Gastrocnemius medialis (tissue), 4 donors: ENCODE data around the gene VPS52. TPM values are rescaled to one million over a fixed set of nuclear protein-coding genes. Genes with fewer than 3 reads are reported as not detected.

Experiments
- ATAC-seq, 2 donors: fragments of 150-250 bp; one replicate each; pipeline ENCODE4 v1.9.1; 2016
- DNase-seq, 2 donors: peaks; one replicate each; pipeline ENCODE4 v3.0.0-alpha.2; 2019
- H3K27ac ChIP-seq, 4 donors: fragments of 200-600 bp; sonication (generic); 1 replicate in 1 of 4; 2 replicates in 3 of 4; pipeline ENCODE4 v1.5.1; 2016 to 2018; ENCODE audit warnings: mild to moderate bottlenecking in 2 of 4, moderate library complexity in 1 of 4
- H3K27me3 ChIP-seq, 3 donors: fragments of 200-600 bp; sonication (generic) in 2 of 3; 1 replicate in 1 of 3; 2 replicates in 2 of 3; pipeline versions ENCODE4 v1.5.1 to v1.6.0; 2016 to 2019; ENCODE audit warnings: mild to moderate bottlenecking in 1 of 3, moderate library complexity in 1 of 3
- H3K36me3 ChIP-seq, 2 donors: fragments of 200-600 bp; sonication (generic) in 1 of 2; one replicate each; pipeline ENCODE4 v1.5.1; 2017 to 2018
- H3K4me1 ChIP-seq, 2 donors: fragments of 200-600 bp; sonication (generic) in 1 of 2; one replicate each; pipeline ENCODE4 v1.5.1; 2016 to 2017; ENCODE audit warnings: mild to moderate bottlenecking in 2 of 2
- H3K4me3 ChIP-seq, 4 donors: fragments of 200-600 bp; sonication (generic) in 3 of 4; 1 replicate in 1 of 4; 2 replicates in 3 of 4; pipeline ENCODE4 v1.5.1; 2016 to 2019; ENCODE audit warnings: mild to moderate bottlenecking in 2 of 4
- H3K9me3 ChIP-seq, 3 donors: fragments of 200-600 bp; sonication (generic) in 2 of 3; 1 replicate in 1 of 3; 2 replicates in 2 of 3; pipeline ENCODE4 v1.5.1; 2016 to 2019
- CTCF ChIP-seq, 5 experiments: fragments of 450-650 bp in 3 of 5; fragments of 200-600 bp in 2 of 5; sonication (generic) in 2 of 5; IDR thresholded peaks in 4 of 5; conservative IDR thresholded peaks in 1 of 5; 1 replicate in 4 of 5; 2 replicates in 1 of 5; pipeline ENCODE4 v1.5.1; 2016 to 2019; ENCODE audit warnings: antibody characterized with exemption in 5 of 5, mild to moderate bottlenecking in 3 of 5, moderate library complexity in 3 of 5
- POLR2A ChIP-seq, 2 donors: fragments of 450-650 bp; IDR thresholded peaks; one replicate each; pipeline ENCODE4 v1.6.1; 2017; ENCODE audit warnings: antibody characterized with exemption in 2 of 2, mild to moderate bottlenecking in 2 of 2, moderate library complexity in 2 of 2
- in situ Hi-C, 4 donors: fragments of 200-750 bp; cut with MboI; loops; one replicate each; pipeline versions ENCODE4 v1.15.0 to v1.8.0; 2017; ENCODE audit warnings: low sequenced_read_pairs in 4 of 4
- intact Hi-C: fragments of 100-400 bp; cut with DNase I; formaldehyde crosslinking; loops from one replicate; pipeline ENCODE4 v1.15.1; 2023; ENCODE audit warnings: low total_unique reads
- total RNA-seq, 4 donors: library from RNA; depleted of rRNA; stranded (reverse); fragments of >200 nt; gene quantifications; one replicate each; pipeline versions ENCODE4 v1.1.0 to v1.2.3, GENCODE V29; 2016

Gene VPS52
- total RNA-seq, 4 donors from 2014 or later = 28.7 to 52.8 (median 41.2) TPM

DNA sequence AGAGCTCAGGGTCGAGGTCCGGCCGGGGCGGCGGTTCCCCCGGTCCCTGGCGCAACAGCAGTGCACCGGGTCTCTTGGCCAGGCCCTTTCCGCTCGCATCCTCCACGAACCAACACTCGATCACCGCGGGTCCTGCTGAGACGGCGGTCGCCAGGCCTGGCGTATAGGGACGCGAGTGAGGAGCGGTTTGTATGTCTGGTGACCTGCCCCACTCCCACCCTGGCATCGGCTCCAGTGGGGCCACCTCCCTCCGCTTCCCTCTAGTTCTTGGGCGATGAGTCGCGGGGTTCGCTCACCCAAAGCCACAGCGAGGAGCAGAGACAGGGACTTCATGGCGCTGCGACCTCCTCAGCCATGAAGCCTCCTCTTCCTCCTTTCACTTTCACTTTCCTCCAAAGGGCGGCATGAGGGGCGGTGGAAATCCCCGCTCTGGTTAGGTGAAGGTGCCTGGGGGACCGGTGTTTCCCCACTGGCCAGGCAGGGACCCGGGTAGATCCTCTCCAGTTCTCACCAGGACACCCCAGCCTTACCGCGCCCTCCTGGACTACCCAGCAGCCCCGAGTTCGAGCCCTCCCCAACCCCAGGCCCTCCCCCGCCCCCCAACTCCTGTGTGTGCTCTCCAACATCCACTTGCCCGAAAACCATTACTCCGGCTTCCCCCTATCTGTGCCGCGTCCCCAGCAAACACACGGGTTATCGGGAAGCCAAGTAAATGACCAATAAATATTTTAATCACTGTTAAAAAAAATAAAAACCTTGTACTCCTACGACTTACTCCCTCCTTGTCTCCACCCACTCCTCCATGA lies 42.2 kb upstream of the VPS52 start, which contains the start of gene TAPBP:
TSS of gene TAPBP (minus strand) at position 370 of the 806 bp plus-strand sequence. CDS start at position 333, 37 bp downstream.
- intact Hi-C loops (loop anchor here (10.0 kb wide), 2 partner anchors 411 to 1139 kb away; partner anchors contain the start of genes AGPAT1 and RNF5), in situ Hi-C loops (no loop called here)
- peaks cover 0 to 5% of the 10 kb centered on the region in 2 donors for H3K36me3 ChIP-seq
- H3K27me3 ChIP-seq = no peaks in the 10 kb centered on the region
- H3K9me3 ChIP-seq = no peaks in the 10 kb centered on the region
- ATAC-seq = peak; percentile 6 to 27
- H3K4me3 ChIP-seq = peak within 1 kb of the TSS; percentile 89 to 99 (median 96)
- peak within 1 kb of the TSS; percentile 86 to 94 (median 94) for H3K27ac ChIP-seq
- H3K4me1 ChIP-seq = peaks cover 23 to 50% of the 10 kb centered on the region in 2 donors
- DNase-seq = peak; percentile 32 to 49
- peak; percentile 29 to 53 for TF ChIP-seq POLR2A (IDR thresholded peaks at IDR 0.05)
- TF ChIP-seq CTCF (IDR thresholded peaks at IDR 0.05 in 4 of 5, conservative IDR thresholded peaks at IDR 0.05 in 1 of 5) = no peak

GRCh38 chr6:33313105-33313708 lies 41.5 kb upstream of the VPS52 start:
- H3K4me1 ChIP-seq = peaks cover 18 to 43% of the 10 kb centered on the region in 2 donors
- in situ Hi-C loops = no loop called here
- TF ChIP-seq POLR2A (IDR thresholded peaks at IDR 0.05) = no peak
- TF ChIP-seq CTCF (IDR thresholded peaks at IDR 0.05 in 4 of 5, conservative IDR thresholded peaks at IDR 0.05 in 1 of 5) = no peak
- ATAC-seq (peak in 1 of 2 donors; percentile 3), DNase-seq (no peak)
- H3K36me3 ChIP-seq = no peaks in the 10 kb centered on the region
- peak overlapping the region; percentile 86 to 94 (median 94) for H3K27ac ChIP-seq
- H3K9me3 ChIP-seq = no peaks in the 10 kb centered on the region
- peak overlapping the region; percentile 89 to 99 (median 96) for H3K4me3 ChIP-seq
- intact Hi-C loops = loop anchor here (10.0 kb wide), 2 partner anchors 412 to 1138 kb away; partner anchors contain the start of genes AGPAT1 and RNF5
- no peaks in the 10 kb centered on the region for H3K27me3 ChIP-seq

DNA sequence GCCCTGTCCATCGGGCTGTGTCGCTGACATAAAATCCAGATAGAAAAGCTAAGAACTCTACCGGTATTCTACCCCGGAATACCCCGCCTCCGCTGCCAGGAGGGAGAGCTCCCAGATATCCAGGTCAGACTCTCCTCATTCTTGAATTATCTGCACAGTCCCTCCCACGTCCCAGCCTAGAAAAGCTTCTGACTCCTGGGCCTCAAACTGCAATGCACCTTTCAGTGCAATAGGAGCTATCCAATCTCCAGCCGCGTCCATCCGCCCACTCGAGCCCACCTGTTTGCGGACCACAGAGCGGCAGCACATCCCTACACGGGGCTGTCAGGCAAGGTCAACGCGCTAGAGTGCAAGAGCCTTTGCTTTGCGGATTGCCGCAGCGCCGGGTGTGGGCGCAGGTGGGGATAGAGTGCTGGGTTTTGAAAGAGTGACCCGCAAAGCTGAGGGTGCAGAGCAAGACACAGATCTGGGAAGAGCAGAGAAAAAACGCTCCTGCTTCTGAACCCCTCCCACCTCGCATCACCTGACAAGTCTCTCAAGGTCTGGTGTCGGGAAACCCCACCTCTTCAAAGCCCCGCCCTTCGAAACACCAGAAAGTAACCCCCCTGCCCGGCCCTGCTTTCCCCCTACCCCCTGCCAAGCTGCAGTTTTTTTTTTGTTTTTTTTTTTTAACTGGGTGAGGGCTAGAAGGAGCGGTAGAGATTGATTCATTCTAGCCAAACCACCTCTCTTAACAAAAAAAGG lies 40.9 kb upstream of the VPS52 start:
- intact Hi-C loops (loop anchor here (10.0 kb wide), 2 partner anchors 412 to 1138 kb away; partner anchors contain the start of genes AGPAT1 and RNF5), in situ Hi-C loops (no loop called here)
- peaks cover 17 to 40% of the 10 kb centered on the region in 2 donors for H3K4me1 ChIP-seq
- H3K4me3 ChIP-seq = peak overlapping the region; percentile 89 to 99 (median 96)
- no peak for TF ChIP-seq CTCF (IDR thresholded peaks at IDR 0.05 in 4 of 5, conservative IDR thresholded peaks at IDR 0.05 in 1 of 5)
- no peak for TF ChIP-seq POLR2A (IDR thresholded peaks at IDR 0.05)
- peak; percentile 66 to 73 for DNase-seq
- ATAC-seq = peak; percentile 44 to 55
- no peaks in the 10 kb centered on the region for H3K27me3 ChIP-seq
- no peaks in the 10 kb centered on the region for H3K9me3 ChIP-seq
- no peaks in the 10 kb centered on the region for H3K36me3 ChIP-seq
- peak overlapping the region; percentile 86 to 94 (median 94) for H3K27ac ChIP-seq

- DNase-seq (no peak), ATAC-seq (no peak)
- intact Hi-C loops = no loop called here
- no peak for TF ChIP-seq CTCF (IDR thresholded peaks at IDR 0.05 in 4 of 5, conservative IDR thresholded peaks at IDR 0.05 in 1 of 5)
- no peak for TF ChIP-seq POLR2A (IDR thresholded peaks at IDR 0.05)
- in situ Hi-C loops = no loop called here
- H3K27ac ChIP-seq = no peak overlapping the region
- H3K4me3 ChIP-seq = no peak overlapping the region
- peaks cover 0 to 9% of the 10 kb centered on the region in 2 donors for H3K36me3 ChIP-seq
- H3K27me3 ChIP-seq = no peaks in the 10 kb centered on the region
- no peaks in the 10 kb centered on the region for H3K4me1 ChIP-seq
- no peaks in the 10 kb centered on the region for H3K9me3 ChIP-seq
Observed at GRCh38 chr6:33306356-33306755, 34.7 kb upstream of the VPS52 start.
